ENCODE results near the gene CIROP.

CIROP gene

DNA sequence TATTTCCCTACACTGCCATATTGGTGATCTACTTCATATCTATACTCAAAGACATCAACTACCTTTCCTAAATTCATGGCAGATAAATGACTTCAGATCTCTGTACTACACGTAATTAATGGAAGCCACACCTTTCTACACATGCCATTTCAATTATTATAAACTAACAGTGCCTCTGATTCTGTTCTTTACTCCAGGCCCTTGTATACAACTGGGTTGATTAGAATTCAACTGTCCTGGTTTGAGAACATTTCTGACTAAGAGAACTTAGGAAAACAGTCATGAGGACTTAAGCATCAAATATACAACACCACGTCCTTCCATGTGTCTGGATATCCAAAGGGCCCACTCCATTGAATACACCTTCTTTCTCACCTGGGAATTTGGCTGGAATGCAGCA is 11.7 kb downstream of the CIROP start:
- DNase-seq: no peak

DNA sequence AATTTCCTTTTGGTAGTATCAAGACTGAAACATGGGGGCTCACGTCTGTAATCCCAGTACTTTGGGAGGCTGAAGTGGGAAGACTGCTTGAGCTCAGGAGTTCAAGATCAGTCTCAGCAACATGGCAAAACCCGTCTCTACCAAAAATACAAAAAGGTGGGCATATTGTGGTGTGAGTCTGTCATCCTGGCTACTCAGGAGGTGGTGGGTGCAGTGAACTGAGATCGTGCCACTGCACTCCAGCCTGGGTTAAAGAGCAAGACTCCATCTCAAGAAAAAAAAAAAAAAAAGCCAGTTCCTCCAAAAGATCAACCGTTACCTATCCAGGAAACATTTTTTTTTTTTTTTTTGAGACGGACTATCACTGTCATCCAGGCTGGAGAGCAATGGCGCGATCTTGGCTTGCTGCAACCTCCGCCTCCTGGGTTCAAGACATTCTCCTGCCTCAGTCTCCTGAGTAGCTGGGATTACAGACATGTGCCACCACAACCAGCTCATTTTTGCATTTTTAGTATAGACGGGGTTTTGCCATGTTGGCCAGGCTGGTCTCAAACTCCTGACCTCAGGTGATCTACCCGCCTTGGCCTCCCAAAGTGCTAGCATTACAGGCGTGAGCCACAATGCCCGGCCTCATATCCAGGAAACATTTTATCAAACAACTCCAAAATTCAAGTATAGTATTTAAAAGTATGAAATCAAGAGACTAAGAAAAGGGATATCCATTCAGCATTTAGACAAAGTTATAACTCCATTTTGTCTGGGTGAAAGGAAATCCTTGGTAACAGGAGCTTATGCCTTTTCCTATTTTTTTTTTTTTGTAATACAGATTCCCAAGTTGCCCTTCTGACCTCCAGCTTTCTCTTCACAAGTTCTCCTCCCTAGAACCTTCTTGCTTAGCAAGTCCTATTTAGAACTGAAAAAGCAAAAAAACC is 13.2 kb downstream of the CIROP start:
- no peak for DNase-seq

DNA sequence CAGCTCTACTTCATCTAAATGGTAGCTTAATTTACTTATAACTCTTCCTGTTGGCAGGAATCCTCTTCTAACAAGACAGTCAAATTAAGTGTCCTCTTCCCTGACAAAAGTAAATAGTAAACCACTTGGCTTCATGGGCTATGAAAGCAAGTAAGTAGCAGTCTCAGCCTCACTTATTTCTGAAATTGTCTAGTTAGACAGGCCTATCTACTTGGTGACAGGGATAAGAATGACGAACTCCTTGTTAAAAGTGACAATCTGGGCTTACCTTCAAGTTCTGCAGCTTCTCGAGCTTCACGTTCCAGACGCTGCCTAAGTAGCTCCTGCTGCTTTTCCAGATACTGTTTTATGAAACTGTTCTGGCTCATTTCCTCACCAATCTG is 14.5 kb downstream of the CIROP start:
- DNase-seq: no peak

DNA sequence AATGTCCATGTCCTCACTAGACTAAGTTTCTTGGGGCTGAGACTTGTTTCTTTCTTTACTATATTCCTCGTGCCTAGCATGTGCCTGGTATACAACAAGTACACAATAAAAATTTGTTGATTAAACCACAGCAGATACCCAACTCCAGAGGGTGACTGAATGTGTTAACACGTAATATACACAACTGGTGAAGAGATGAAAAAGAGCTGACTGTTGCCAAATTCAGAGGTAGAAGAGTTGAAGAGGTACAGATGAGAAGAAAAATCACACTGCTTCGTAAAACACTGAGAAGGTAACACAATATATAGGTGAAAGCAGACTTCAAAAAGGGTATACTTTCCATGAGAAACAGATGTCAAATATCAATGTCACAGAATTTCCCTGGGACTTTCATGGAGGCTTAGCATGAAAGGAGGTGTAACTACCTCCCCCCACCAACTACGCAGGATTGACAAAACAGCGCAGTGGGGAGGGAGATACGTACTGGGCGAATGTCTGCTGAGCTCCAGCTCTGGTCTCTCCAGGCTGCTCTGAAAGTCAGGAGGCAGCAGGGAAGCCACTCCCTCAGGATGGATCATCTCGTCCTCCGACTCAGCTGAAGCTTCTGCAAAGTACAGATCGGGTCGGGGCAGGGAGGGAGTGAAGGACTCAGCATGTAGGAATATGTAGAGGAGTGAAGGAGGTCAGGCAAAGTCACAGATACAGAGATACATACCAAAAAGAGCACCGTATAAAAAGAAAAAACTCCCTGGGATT is 15.1 kb downstream of the CIROP start:
- DNase-seq: no peak

DNA sequence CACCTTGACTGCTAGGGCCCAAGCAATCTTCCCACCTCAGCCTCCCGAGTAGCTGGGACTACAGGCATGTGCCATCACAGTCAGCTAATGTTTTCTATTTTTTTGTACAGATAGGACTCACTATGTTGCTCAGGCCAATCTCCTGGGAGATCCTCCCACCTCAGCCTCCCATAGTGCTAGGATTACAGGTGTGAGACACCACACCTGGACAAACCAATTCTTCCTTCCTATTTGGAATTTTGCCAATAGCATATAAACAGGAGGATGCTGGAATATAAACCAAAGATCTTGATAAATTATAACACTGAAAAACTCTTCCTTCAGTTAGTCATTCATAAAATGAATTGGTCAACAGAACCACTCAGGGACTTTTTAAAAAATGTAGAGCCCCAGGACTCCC is 18.2 kb downstream of the CIROP start:
- no peak for DNase-seq

DNA sequence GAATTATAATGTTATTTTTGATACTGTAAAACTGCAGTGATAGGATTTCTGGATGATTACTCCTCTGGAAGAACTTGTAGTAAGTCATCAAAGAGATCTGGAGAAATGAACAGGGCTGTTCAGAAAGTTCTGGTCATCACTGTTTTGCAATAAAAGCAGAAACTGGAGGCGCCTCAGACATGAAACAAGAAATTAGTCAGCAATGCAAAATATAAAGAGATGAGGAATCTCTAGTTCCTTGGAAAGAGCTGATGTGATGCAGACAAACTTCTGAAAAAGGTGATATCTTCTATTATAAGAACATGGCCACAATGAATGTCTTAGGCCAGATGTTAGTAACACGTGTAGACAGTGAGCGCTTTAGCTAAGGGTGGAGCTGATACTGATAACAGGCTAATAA is 19.3 kb downstream of the CIROP start:
- no peak for DNase-seq

DNA sequence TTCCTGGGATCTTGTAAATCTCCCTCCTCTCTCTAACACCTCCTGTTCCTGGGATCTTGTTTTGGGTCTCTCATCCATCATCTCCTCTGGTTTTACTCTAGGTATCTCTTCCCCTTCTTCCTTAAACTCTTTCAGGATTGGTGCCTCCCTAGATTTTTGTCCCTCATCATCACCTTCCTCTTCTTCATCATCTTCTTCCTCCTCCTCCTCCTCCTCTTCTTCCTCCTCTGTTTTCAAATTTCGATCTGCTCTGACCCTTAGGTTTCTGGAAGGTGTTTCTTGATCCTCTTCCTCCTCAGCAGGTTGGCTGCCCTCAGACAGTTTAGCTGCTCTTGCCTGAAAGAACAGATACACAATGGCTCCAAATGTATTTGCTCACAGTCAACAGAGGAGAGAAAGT is 24.3 kb downstream of the CIROP start:
- DNase-seq: no peak

DNA sequence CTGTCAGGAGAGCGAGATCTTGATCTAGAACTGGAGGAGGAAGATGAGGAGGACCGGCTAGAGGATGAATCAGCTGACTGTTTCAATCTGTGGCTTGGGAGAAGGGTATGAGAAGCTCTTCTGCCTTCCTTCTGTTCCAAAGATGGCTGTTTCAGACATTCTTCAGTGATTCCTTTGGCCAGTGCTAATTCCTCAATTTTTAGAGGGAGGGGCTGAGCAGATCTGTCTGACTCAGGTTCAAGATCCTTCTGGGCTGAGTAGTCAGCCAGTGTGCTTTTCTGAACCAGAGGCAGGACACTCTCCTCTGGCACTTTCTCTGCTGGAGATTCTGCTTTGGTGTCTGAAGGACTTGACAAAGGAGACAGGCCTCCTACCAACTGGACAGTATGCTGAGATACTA is 25.1 kb downstream of the CIROP start:
- DNase-seq: no peak

DNA sequence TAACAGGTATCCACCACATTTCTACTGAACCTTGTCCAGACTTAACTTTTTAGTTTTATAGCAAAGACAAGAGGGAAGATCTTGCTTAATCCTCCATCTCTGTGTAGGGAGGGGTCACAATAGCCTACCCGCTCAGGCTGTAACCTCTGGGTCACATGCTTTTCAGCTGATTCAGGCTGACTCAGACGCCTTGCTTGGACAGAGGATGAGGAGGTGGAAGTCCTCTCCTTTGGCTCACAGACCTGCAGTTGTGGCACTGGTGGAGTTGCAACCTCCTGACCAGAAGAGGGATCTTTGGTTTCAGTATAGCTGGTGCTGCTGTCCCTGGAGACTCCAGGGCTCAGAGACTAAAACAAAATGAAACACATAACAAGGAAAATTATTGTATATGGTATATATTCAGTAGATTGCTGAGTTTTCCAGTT is 26.1 kb downstream of the CIROP start:
- no peak for DNase-seq

DNA sequence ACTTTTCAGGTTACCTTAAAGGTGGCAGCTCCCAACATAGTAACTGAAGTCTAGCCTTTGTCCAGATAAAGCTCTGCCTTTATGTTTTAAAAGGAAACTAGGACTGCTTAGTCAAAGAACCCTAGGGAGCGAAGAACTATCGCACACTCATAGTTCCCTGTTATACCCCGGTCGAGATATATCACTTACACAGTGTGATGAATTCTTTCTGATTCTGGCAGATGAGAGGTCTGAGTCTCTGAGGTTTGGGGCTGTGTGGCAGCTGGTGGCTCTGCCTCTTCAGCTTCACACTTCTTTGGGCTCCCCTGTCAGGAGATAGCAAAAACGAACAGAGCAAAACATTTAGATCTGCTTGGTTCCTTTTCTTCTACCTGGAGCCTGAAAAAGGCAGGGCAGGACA is 26.8 kb downstream of the CIROP start:
- no peak for DNase-seq

DNA sequence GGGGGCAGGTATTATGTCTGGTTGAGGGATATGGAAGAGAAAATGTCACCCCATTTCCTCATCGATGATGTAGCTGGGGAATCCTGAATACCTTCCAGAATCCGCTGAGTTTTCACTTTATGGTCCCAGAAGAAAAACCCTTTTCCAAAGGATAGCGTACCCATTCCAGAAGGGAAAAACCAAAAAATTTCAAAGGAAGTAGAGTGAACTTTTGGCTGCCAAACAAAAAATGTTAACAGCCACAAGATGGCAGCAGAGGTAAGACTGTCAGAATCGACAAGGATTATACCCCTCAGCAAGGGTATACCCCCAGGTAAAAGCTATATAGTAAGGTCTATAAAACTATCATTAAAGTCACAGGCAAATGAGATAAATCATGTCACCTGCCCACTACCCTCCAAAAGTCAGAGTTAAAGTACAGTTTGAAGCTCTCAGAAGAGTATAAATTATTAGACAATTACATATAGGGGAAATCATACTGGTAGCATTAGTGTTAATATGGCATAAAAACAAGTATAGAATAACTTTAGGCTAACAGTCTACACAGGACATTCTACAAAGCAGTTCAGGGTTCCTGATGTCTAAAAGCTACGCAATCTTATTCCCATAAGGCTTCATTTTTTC is 27.9 kb downstream of the CIROP start:
- DNase-seq: no peak

DNA sequence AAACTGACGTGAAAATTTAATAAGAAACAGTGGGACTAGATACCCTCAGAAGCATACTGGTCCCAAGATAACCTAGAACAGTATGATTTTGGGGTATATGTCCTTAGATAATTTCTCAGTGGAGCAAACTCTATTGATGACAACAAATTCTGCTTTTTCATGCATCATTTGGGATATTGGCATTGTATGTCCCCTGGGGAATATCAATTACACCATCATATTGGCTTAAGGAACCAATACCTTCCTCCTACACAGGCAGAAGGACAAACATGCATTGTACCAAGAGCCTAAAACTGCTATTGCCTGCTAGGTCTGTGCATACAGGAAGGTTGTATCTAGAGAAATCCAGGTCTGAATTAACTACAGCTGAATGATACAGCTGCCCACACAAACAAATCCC is 29.9 kb downstream of the CIROP start:
- no peak for DNase-seq

DNA sequence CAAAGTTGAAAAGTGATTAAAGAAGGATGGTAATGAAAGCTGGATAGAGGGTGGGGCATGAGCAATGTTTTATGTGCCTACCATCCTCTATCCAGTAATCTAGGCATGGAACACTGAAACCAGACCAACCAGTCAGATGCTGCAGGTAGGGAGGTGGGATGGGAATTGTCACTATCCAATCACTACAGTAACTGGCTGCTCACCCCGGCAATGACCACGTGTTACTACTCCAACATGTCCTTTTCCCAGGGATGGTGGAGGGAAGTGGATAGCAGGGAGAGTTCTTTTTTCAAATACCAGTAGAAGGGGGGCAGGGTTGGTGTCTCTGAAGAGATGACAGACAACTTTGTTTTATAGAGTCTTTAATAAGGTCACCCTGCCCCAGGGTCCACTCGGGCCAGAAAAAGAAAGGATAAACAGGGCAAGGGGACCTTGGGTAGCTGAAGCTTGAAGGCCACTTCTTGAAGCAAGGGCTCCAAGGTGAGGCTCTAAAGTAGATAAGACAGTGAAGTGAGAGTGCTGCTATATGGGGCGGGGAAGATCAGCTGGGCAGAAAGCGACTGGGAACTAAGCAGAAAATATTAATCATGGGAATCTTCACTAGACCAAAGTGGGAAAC is 32.8 kb downstream of the CIROP start:
- no peak for DNase-seq

DNA sequence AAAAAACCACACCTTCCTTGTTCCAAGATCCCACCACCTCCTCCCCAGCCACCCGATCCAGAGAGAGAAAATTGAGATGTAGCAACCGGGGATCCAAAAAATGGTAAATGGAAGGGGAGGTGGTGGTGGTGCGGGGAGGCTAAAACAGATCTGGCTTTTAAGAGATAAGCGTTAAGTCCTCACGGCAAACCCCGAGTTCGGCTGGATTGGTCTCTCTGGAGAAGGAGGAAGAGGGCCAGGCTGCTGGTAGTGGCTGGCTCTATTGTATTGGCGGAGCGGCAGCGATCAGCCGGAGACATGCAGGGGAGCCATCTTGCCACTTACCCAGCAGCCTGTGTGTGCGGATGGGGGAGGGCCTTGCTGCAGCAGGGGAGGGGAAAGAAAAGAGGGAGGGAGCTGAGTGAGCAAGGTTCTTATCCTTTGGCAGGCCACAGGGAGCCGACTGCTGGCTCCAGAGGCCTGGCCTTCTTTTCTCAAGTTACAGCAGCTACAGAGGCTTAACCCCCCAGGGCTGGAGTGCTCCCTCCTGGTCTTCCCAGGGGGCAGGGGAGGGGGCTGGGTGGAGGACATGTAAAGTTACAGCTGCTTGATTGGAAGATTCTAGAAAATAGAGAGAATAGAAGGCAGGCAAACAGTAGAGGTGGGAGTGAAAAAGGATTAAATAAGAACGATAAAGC is 33.4 kb downstream of the CIROP start:
- DNase-seq: no peak

DNA sequence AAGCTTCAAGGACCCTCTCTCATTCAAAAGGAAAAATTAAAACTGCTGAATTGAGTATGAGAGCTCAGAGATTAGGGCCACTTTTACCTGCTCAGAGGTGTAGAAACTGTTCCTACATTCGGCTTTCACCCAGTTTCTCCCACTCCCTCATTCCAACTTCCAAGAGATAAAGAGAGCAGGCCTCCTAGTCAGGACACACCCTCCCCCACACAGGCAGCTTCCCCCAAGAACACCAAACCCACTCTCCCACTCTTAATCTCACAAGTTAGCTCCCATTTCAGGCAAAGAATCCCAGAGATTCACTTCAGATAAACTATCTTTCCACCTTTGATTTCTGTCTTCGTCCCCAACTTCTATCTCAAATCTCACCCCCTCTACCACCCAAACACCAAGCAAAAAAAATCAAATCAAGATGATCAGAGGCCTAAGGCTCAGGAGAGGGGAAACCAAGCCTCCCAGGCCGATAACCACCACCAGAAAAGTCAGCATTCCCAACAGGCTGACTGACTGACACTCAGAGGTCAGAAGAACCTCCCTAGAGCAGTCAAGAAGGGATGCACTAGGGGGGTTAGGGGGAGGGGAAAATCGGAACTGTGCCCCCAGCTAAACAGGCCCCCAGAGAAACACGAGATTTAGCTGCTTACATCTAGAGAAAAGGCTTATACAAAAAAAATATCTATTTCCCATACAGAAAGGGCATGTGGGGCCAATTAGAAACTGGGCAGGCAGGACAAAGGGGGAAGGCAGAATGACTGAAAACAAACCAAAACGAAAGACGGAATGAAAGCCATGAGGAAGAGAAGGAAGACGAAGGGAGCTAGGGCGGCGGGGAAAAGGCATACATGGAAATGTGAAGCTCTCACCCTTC is 34.3 kb downstream of the CIROP start:
- no peak for DNase-seq

DNA sequence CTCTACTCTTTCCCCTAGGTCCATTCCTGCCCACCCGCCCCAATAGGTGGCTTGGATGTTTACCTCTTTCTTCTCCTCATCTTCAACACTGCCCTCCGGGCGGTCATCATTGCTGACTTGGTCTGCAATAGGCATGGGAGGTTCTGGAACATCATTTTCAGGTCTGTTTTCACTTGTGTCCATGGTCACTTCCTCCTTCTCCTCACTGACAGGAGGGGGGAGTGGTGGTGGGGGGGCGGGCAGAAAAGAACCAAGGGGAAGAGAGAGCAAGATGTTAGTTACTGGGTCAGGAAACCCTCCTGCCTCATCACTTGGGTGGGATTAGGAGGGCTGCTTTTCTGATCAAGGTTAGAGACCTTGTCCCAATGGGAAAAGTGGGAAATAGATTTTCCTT is 35.4 kb downstream of the CIROP start:
- no peak for DNase-seq

DNA sequence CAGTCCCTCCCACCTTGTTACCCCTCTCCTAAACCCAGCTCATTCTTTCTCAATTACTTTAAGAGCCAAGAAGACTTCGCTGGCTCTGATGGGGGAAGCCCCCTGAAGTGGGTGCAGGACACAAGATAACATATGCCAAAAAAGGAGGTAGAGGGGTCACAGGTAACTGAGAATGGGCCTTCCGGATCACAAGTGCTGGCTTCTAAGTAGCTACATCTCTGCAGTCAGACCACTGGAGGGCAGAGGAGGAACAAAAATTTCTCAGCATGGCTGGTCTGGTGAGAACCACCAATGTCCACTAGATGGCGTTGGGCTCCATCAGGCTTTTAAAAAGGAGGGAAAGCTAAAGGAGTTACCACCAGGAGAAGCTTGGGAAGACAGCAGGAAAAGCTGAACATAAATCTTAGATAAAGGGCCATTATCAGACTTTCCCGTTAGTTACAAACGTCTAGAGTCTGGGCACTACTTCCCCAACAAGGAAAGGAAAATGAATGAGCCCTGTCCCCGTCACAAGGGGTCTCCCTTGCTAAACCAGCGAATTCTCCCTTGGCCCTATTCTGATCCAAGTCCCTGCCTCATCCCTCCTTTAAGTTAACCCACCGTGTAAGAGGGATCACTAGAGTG is 35.9 kb downstream of the CIROP start:
- no peak for DNase-seq

DNA sequence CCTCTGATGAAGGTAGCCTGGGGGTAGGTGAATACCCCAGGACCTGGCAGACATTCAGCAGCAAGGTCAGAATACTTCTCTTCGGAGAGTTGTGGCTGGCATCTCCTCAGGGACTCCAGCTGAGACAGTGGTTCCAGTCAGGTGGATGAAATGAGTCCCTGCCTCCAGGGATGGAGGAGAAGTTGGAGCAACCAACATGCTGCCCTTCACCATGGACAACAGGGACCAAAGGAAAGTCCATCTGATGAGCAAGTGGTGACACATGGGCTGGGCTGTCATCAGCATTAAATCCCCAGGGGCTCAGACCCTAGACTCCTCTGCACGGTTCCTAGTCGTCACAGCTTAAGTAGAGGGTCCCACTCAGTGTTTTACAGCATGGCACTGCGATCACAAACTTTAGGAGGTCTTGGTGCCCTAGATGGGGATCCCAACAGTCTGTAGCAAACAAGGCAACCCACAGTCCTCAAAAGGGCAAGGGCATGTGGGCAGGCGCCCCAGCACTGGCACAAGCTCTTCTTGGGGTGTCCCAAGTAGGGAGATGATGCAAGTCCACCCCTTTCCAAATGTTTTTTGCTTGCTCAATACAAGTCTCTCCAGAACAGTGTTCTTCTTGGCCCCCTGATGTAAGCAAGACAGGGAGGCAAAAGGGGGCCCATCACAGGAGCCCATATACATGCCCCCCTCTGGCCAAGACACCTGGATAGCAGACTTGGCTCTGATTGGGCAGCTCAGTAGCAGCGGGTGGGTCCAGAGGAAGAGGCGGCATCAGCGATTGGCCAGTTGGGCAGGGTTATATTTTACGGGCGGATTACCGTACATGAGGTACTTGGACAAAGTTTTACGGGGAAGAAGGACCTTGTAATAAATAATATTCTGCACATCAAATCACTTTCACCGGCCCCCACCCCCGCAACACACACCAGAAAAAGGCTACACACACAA is 36.7 kb downstream of the CIROP start:
- no peak for DNase-seq

DNA sequence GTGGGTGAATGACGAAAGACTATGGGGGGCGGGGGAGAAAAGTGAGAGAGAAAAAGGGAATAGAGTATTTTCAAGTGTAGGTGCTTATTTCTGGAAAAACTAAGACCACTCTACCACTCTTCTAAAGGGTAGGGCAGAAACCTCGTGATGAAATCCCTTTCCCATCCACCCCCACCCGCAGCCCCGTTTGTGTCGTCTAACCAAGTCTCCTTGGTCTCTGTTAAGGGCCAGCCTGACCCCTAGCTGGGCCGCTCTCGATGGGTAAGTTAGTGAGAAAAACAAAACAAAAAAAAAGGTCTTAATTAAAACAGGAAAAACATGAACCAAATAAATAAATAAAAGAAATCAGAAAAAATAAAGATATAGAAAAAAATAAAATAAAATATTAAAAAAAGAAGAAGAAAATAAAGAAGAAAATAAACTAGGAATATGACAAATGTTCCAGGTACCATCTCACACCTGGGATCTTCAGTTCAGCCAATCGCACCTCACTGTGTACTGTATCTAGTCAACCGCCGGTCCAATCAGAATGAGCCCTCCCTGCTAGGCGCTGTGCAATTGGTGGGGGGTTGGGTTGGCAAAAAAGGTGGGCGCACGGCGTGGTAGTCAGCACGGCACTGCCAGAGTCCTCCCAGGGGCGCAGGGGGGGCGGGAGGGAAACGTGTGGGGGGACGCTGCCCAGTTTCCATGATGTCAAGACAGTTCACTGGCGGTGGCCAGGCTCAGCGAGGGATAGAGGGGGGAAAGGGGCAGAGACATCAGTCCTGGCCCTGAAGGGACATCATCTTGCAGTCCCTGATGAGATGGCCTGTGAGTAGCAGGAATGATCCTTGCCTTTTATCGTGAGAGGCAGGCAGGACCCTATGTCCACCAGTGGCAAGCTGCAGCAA is 37.7 kb downstream of the CIROP start:
- DNase-seq: no peak

Data from cortex of kidney (tissue), 1 donor.